HG03045 (cell line): ENCODE data around the gene ENO2.

Experiments
- ATAC-seq: cut with Tn5 transposase; IDR thresholded peaks from one replicate; pipeline ENCODE4 v1.9.1; 2021; ENCODE audit warnings: mild to moderate bottlenecking, moderate library complexity; ENCODE audit not compliant: unreplicated experiment

The ENO2 gene

GRCh38 chr12:6912164-6912935, 2.0 kb upstream of the ENO2 start:
- ATAC-seq, result no peak

- ATAC-seq, result no peak
Observed at GRCh38 chr12:6914947-6915788, 788 bp downstream of the ENO2 start.

- ATAC-seq, result no peak
Observed at GRCh38 chr12:6915789-6916285, 1.5 kb downstream of the ENO2 start.

GRCh38 chr12:6916426-6917200, 2.2 kb downstream of the ENO2 start:
- ATAC-seq, result no peak

- ATAC-seq, result no peak
Observed at GRCh38 chr12:6917491-6918231, 3.3 kb downstream of the ENO2 start.

GRCh38 chr12:6919588-6919987, 5.2 kb downstream of the ENO2 start:
- ATAC-seq, result no peak

- ATAC-seq, result no peak
Observed at GRCh38 chr12:6921539-6921938, 7.2 kb downstream of the ENO2 start.

GRCh38 chr12:6921996-6922946, 7.9 kb downstream of the ENO2 start:
- no peak for ATAC-seq

- no peak for ATAC-seq
Observed at GRCh38 chr12:6923003-6923732, 8.8 kb downstream of the ENO2 start.

GRCh38 chr12:6923851-6924250, 9.5 kb downstream of the ENO2 start:
- no peak for ATAC-seq

- no peak for ATAC-seq
Observed at GRCh38 chr12:6925239-6925539, 10.8 kb downstream of the ENO2 start.

GRCh38 chr12:6925540-6926279, 11.3 kb downstream of the ENO2 start:
- ATAC-seq, result no peak

GRCh38 chr12:6927379-6928021, 13.1 kb downstream of the ENO2 start, which contains the start of gene ATN1:
Gene ATN1 (plus strand): TSS chr12:6927959. CDS start chr12:6934002, 6,043 bp downstream.
- no peak for ATAC-seq

GRCh38 chr12:6928022-6928702, 13.8 kb downstream of the ENO2 start:
- ATAC-seq, result no peak

- ATAC-seq, result no peak
Observed at GRCh38 chr12:6928703-6929407, 14.5 kb downstream of the ENO2 start.
